Smooth muscle cell (in vitro differentiated cells): ENCODE measurements around the gene FGF14. TPM values are rescaled to one million over a fixed set of nuclear protein-coding genes. Genes with fewer than 3 reads are reported as not detected.

ENCODE experiments used
- DNase-seq: peaks from one replicate; lab custom pipeline; 2025; ENCODE audit not compliant: unreplicated experiment; lab: John Stamatoyannopoulos, UW
- H2AFZ ChIP-seq: fragments of 200-600 bp; sonication (generic); 2 replicates; pipeline ENCODE4 v1.6.0; 2016; ENCODE audit warnings: antibody characterized with exemption, low read depth, mild to moderate bottlenecking
- H3F3A ChIP-seq: fragments of 200-600 bp; sonication (generic); 2 replicates; pipeline ENCODE4 v1.6.0; 2017; ENCODE audit warnings: antibody characterized with exemption, low read depth
- H3K27ac ChIP-seq: fragments of 200-600 bp; sonication (generic); 2 replicates; pipeline ENCODE4 v1.5.1; 2016; ENCODE audit warnings: low read depth, mild to moderate bottlenecking
- H3K27me3 ChIP-seq: fragments of 200-600 bp; sonication (generic); 2 replicates; pipeline ENCODE4 v1.6.1; 2016; ENCODE audit warnings: low read depth, mild to moderate bottlenecking
- H3K36me3 ChIP-seq: fragments of 200-600 bp; sonication (generic); 2 replicates; pipeline ENCODE4 v1.5.1; 2016; ENCODE audit warnings: low read depth
- H3K4me1 ChIP-seq: fragments of 200-600 bp; sonication (generic); 2 replicates; pipeline ENCODE4 v1.5.1; 2016; ENCODE audit warnings: low read depth
- H3K4me2 ChIP-seq: fragments of 200-600 bp; sonication (generic); 2 replicates; pipeline ENCODE4 v1.6.0; 2016; ENCODE audit warnings: mild to moderate bottlenecking
- H3K4me3 ChIP-seq: fragments of 200-600 bp; sonication (generic); 2 replicates; pipeline ENCODE4 v1.5.1; 2016; ENCODE audit warnings: mild to moderate bottlenecking
- H3K79me2 ChIP-seq: fragments of 200-600 bp; sonication (generic); 2 replicates; pipeline ENCODE4 v1.6.0; 2016; ENCODE audit warnings: low read depth, mild to moderate bottlenecking
- H3K9ac ChIP-seq: fragments of 200-600 bp; sonication (generic); 2 replicates; pipeline ENCODE4 v1.6.0; 2016; ENCODE audit warnings: low read depth
- H3K9me3 ChIP-seq: fragments of 200-600 bp; sonication (generic); replicated peaks from 2 replicates; pipeline ENCODE4 v1.5.1; 2016; ENCODE audit warnings: low read depth
- H4K20me1 ChIP-seq: fragments of 200-600 bp; sonication (generic); 2 replicates; pipeline ENCODE4 v1.6.0; 2016; ENCODE audit warnings: low read depth
- WGBS: methylation state at CpG from one replicate; pipeline ENCODE4 v1.1.7; 2016; ENCODE audit warnings: low lambda C conversion rate; 5-methylcytosine and 5-hydroxymethylcytosine counted together
- polyA plus RNA-seq: library from polyadenylated mRNA; unstranded; fragments of >200 nt; fragmentation: Nextera tagmentation; extraction: Ambion mirVana; gene quantifications from 2 replicates; pipeline ENCODE4 v1.2.1, GENCODE V29; 2016
- total RNA-seq: library from RNA; depleted of rRNA; stranded (reverse); fragments of >200 nt; gene quantifications from 2 replicates; pipeline ENCODE4 v1.2.3, GENCODE V29; 2014
- TF ChIP-seq, protein P1 (sequence below): fragments of 200-600 bp; sonication (generic); IDR thresholded peaks from 2 replicates; pipeline ENCODE4 v1.5.1; 2017; ENCODE audit warnings: borderline replicate concordance, mild to moderate bottlenecking, antibody characterized with exemption; ENCODE audit not compliant: insufficient read depth, poor library complexity, severe bottlenecking

Gene FGF14
- total and polyA plus RNA-seq, 2 experiments from 2014 or later = 0.23 TPM; not detected in 1

DNA sequence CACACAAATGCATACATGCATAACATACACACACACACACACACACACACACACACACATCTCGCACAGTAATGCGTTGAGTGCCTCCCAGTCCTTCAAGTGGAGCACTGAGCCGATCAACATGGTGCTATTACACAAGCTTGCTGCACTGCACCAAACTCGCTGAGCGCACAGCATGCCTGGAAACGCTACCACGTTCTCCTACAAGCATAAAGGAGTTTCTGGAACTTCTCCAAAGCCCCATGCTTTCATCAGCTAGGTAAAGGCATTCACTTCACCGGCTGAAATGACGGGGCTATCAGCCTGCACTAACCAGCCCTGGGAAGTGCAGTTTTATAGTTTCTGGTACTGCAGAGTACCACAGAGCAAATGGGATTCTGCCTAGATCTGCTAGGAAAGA lies 92.7 kb downstream of the FGF14 start:
- Histone ChIP-seq H2AFZ (no peak overlapping the region), H3K36me3 (no peaks in the 10 kb centered on the region), H3K4me1 (no peaks in the 10 kb centered on the region), H3K27ac (no peak overlapping the region), H3K4me2 (no peak overlapping the region), H3K79me2 (no peaks in the 10 kb centered on the region), H4K20me1 (no peaks in the 10 kb centered on the region), H3K9ac (no peak overlapping the region), H3F3A (no peaks in the 10 kb centered on the region), H3K27me3 (peaks cover 4% of the 10 kb centered on the region), H3K4me3 (no peak overlapping the region), H3K9me3 (no peaks in the 10 kb centered on the region)
- no peak for DNase-seq
- WGBS = 77% methylated on average over 9 of the region's 9 CpGs
- TF ChIP-seq, protein P1, sequence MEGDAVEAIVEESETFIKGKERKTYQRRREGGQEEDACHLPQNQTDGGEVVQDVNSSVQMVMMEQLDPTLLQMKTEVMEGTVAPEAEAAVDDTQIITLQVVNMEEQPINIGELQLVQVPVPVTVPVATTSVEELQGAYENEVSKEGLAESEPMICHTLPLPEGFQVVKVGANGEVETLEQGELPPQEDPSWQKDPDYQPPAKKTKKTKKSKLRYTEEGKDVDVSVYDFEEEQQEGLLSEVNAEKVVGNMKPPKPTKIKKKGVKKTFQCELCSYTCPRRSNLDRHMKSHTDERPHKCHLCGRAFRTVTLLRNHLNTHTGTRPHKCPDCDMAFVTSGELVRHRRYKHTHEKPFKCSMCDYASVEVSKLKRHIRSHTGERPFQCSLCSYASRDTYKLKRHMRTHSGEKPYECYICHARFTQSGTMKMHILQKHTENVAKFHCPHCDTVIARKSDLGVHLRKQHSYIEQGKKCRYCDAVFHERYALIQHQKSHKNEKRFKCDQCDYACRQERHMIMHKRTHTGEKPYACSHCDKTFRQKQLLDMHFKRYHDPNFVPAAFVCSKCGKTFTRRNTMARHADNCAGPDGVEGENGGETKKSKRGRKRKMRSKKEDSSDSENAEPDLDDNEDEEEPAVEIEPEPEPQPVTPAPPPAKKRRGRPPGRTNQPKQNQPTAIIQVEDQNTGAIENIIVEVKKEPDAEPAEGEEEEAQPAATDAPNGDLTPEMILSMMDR = no peak

DNA sequence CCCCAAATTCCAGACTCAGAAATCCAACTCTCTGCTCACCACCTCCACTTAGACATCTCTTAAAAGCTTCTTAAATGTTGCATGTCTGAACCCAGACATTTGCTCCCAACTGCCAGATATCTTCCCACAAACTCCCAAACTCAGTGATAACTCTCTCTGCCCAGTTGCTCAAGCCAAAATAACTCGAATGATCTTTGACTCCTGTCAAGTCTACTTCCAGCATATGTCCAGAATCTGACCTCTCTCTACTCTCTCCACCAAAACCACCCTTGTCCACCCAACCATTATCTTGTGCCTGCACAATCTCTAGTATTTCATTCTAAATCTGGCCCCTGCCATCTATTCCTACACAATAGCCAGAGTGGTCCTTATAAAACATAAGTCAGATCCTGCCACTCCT lies 99.3 kb downstream of the FGF14 start:
- no peaks in the 10 kb centered on the region for H3F3A ChIP-seq
- no peak overlapping the region for H3K4me2 ChIP-seq
- no peaks in the 10 kb centered on the region for H3K36me3 ChIP-seq
- no peaks in the 10 kb centered on the region for H3K9me3 ChIP-seq
- 62% methylated on average over 1 of the region's 1 CpG for WGBS
- no peak overlapping the region for H2AFZ ChIP-seq
- H3K79me2 ChIP-seq = no peaks in the 10 kb centered on the region
- no peak overlapping the region for H3K27ac ChIP-seq
- DNase-seq = no peak
- H3K27me3 ChIP-seq = peaks cover 8% of the 10 kb centered on the region
- H3K4me3 ChIP-seq = no peak overlapping the region
- H3K9ac ChIP-seq = no peak overlapping the region
- no peaks in the 10 kb centered on the region for H4K20me1 ChIP-seq
- TF ChIP-seq, protein P1 = no peak
- no peaks in the 10 kb centered on the region for H3K4me1 ChIP-seq

DNA sequence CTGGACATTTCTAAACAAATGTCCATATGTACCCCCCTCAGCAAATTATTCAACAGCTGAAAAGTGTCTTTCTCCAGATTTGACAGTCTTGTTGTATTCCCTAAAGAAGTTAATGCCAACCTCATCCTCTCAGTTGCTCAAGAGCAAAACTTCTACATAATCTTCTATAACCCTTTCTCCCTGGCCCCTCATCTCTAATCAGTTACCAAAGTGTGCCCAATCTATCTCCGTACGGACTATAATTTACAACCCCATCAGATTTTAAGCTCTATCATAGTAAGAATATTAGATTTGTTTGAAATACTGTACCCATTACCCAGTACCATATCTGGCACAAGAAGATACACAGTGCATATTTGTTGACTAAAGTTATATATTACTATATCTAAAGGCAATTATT lies 101.5 kb downstream of the FGF14 start:
- no peaks in the 10 kb centered on the region for H3K79me2 ChIP-seq
- H3K4me3 ChIP-seq = no peak overlapping the region
- WGBS = 88% methylated on average over 2 of the region's 2 CpGs
- H4K20me1 ChIP-seq = no peaks in the 10 kb centered on the region
- no peaks in the 10 kb centered on the region for H3K36me3 ChIP-seq
- no peak overlapping the region for H3K4me2 ChIP-seq
- TF ChIP-seq, protein P1 = no peak
- H3K9me3 ChIP-seq = no peaks in the 10 kb centered on the region
- H2AFZ ChIP-seq = no peak overlapping the region
- H3K27me3 ChIP-seq = peaks cover 8% of the 10 kb centered on the region
- H3K4me1 ChIP-seq = no peaks in the 10 kb centered on the region
- no peaks in the 10 kb centered on the region for H3F3A ChIP-seq
- no peak for DNase-seq
- H3K9ac ChIP-seq = no peak overlapping the region
- H3K27ac ChIP-seq = no peak overlapping the region

DNA sequence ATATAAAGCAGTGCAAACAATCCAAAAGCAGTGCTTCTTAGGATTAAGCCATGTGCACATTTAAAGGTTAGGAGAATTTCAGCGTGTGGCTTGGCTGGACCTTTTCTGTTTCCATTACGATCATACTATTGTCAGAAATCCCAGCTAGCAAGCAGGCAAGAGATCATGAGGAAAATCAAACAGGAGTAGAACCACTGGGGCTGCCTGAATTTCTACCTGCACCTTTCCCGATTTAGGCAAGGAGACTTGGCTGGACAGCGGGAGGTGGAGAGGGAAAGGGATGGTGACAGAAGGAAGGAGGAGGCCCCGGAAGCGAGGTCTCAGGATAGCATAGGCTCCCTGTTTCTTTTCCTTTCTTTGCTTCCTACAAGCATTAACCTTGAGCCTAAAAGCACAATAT lies 102.5 kb downstream of the FGF14 start:
- TF ChIP-seq, protein P1 = no peak
- H3F3A ChIP-seq = no peaks in the 10 kb centered on the region
- WGBS = 86% methylated on average over 6 of the region's 6 CpGs
- H3K79me2 ChIP-seq = no peaks in the 10 kb centered on the region
- no peak overlapping the region for H3K4me3 ChIP-seq
- no peaks in the 10 kb centered on the region for H4K20me1 ChIP-seq
- no peak overlapping the region for H3K9ac ChIP-seq
- H3K27ac ChIP-seq = no peak overlapping the region
- peaks cover 8% of the 10 kb centered on the region for H3K27me3 ChIP-seq
- no peaks in the 10 kb centered on the region for H3K36me3 ChIP-seq
- no peaks in the 10 kb centered on the region for H3K4me1 ChIP-seq
- H3K4me2 ChIP-seq = no peak overlapping the region
- H2AFZ ChIP-seq = no peak overlapping the region
- DNase-seq = no peak
- H3K9me3 ChIP-seq = no peaks in the 10 kb centered on the region
